Measurements from ENCODE around the gene CLEC16A.

GRCh38 chr16:11057711-11058345 lies 113.5 kb downstream of the CLEC16A start:
- TF ChIP-seq CTCF (IDR thresholded peaks at IDR 0.05): no peak
- TF ChIP-seq POLR2A (IDR thresholded peaks at IDR 0.05): no peak
